Effector CD8-positive, alpha-beta T cell (primary cell): ENCODE measurements around the gene FBXO17.

Experiments used
- DNase-seq: peaks from one replicate; lab custom pipeline; 2025; lab: John Stamatoyannopoulos, UW

FBXO17 gene

DNA sequence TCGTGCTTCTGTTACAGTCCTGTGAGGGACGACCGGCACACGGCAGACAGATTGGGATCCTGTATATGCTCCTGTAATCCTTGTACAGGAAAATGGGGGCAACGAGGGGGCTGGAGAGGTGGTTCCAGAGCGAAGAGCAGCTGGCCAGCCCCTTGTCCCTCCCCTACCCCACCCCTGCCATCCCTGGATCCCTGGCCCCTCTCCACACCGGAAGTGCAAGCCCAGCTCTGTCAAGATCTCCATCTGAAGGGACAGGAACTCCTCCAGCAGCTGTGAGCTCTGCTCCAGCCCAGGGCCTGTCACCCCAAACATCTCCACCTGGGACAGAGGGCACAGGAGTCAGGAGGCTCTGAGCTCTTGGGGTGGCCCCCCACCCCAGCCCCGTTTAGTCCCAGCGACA lies 58.0 kb downstream of the FBXO17 start:
- no peak for DNase-seq

DNA sequence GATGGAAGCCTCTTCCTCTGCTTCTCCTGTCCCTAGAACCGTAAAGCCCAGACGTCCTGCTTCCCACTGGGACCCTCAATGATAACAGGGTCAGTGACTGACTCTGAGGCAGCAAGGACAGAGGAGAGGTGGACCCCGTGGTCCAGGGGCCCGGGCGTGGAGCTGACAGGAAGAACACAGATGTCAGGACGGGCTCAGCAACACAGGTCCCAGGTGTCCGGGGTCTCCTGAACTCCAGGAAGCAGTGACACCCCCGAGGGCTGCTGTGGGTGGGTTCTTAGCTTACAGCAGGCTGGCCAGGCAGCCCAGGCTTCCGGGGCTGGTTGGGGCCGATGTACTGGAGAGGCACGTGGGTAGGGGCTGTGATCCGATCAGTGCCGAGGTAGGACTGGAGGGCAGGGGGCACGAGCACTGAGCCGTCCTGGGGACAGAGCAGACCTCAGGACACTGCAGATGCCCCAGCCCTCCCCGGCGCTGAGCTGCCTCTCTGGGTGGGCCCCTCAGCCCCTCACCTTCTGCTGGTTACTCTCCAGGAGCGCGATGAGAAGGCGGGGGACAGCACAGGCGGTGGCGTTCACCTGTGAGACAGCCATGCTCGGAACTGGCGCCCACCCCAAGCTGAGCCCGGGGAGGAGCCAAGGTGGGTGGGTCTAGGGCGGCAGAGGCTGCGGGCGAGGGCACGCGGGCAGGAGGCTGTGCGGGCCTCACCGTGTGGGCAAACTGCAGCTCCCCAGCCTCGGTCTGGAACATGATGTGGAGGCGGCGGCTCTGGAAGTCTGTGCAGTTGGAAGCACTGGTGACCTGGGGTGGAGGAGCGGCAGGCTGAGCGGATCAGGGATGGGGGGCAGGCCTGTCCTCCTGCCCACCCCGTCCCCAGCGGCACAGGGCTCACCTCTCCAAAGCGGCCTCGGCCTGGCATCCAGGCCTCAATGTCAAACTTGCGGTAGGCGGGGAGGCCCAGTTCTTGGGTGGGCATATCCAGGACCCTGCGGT lies 59.9 kb downstream of the FBXO17 start:
- DNase-seq = no peak

DNA sequence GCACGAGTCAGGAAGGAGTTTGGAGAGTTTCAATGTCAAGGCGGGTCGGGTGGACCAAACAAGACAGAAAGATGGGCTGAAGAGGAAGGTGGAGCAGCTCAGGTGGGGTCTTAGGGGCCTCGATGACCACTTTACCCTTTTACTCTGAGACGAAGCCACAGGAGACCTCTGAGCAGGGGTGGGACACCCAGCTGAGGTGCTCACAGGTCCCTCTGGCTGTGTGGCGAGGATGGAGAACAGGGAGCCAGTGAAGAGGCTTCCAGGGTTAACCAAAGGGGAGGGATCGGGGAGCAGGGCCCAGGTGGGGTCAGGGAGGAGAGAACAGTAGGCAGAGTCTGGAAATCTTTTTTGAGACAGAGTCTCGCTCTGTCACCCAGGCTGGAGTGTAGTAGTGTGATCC lies 61.6 kb downstream of the FBXO17 start:
- no peak for DNase-seq

GRCh38 chr19:38912600-38913514 lies 62.7 kb downstream of the FBXO17 start:
- DNase-seq = no peak

GRCh38 chr19:38911388-38912001 lies 64.0 kb downstream of the FBXO17 start:
- no peak for DNase-seq

- DNase-seq = no peak
These were observed 65.1 kb downstream of the FBXO17 start for GRCh38 chr19:38910488-38910887.

GRCh38 chr19:38908911-38909310 lies 66.6 kb downstream of the FBXO17 start:
- no peak for DNase-seq

GRCh38 chr19:38907670-38908069 lies 67.9 kb downstream of the FBXO17 start:
- DNase-seq = no peak

DNA sequence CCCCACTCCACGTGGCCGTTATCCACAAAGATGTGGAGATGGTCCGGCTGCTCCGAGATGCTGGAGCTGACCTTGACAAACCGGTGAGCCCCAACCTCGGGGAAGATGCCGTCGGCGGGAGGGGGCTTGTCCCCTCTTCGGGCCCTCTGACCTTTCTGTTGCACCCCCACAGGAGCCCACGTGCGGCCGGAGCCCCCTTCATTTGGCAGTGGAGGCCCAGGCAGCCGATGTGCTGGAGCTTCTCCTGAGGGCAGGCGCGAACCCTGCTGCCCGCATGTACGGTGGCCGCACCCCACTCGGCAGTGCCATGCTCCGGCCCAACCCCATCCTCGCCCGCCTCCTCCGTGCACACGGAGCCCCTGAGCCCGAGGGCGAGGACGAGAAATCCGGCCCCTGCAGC lies 68.3 kb downstream of the FBXO17 start:
- no peak for DNase-seq

- DNase-seq = no peak
These were observed 69.9 kb downstream of the FBXO17 start for GRCh38 chr19:38905620-38906019.

- DNase-seq = no peak
These were observed 70.7 kb downstream of the FBXO17 start for GRCh38 chr19:38904581-38905539.

GRCh38 chr19:38901683-38902082 lies 73.9 kb downstream of the FBXO17 start:
- no peak for DNase-seq

- no peak for DNase-seq
These were observed 74.8 kb downstream of the FBXO17 start for GRCh38 chr19:38900743-38901190.

- DNase-seq = no peak
These were observed 75.3 kb downstream of the FBXO17 start for GRCh38 chr19:38900202-38900629.

DNA sequence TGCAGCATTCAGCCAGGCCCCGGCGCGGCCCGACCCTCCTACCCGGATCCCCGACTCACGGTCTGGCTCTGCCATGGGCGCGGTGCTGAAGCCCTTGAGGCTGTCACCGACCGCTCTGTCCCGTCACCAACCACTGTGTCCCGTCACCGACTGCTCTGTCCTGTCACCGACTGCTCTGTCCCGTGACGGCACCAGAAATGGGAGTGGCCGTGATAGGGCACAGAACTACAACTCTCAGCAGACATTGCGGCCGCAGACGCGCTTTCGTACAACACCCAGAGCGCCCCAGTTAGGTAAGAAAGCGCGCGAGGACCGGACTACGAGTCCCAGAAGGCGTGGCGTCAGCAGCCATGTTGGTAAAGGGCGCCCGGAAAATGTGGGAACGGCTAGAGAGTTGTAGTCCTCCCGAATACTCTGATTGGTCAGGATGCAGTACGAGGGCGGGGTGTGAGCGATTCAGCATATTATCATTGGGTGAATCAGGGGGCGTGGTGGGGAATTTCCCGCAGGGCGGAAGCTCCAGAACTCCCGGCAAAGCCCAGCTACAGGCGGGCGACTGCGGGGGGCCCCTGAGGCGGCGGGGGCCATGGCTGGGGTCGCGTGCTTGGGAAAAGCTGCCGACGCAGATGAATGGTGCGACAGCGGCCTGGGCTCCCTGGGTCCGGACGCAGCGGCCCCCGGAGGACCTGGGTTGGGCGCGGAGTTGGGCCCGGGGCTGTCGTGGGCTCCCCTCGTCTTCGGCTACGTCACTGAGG lies 75.9 kb downstream of the FBXO17 start, which contains the start of the genes NFKBIB and SIRT2:
Gene NFKBIB (plus strand): TSS at position 523 of the 755 bp plus-strand sequence. CDS start 64 bp downstream, at position 587.
Gene SIRT2 (minus strand): TSS at position 172 of the 755 bp plus-strand sequence. CDS start 97 bp downstream, at position 75.
- peak; percentile 99 for DNase-seq

GRCh38 chr19:38898788-38899446 lies 76.6 kb downstream of the FBXO17 start:
- no peak for DNase-seq

- DNase-seq = no peak
These were observed 80.6 kb downstream of the FBXO17 start for GRCh38 chr19:38894968-38895367.

DNA sequence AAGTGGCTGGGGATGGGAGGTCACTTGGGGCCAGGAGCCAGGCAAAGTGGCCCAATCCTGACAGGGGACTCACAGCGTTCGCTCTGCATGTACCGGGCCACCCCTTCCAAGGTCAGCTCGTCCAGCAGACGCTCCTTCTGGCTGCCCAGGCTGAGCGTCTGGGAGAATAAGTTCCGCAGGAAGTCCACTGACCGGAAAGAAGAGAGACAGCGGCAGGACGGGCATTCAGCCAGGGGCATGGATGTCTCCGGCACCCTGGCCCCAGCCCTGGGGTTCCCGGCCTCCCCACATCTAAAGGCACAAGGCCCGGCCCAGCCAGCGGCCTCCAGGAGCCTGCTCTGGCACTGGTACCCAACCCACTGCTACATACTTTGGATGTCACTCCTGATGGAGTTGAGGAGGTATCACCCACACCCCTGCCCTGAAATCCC lies 82.2 kb downstream of the FBXO17 start:
- DNase-seq = no peak

GRCh38 chr19:38892841-38893240 lies 82.7 kb downstream of the FBXO17 start:
- no peak for DNase-seq
